CD1c-positive myeloid dendritic cell (primary cell): Measurements from ENCODE around the gene ADSL.
"Not testable (repeated sequence)": the region's sequence is repeated elsewhere in the genome, so short reads cannot be mapped to it uniquely, and the experiment has no call there.

Experiments used
- DNase-seq: peaks from one replicate; pipeline ENCODE4 v3.0.0-alpha.2; 2016; ENCODE audit errors: extremely low spot score

ADSL gene

GRCh38 chr22:40346185-40347118 is at the start of gene ADSL:
Gene ADSL, plus strand, starts transcription at chr22:40346500. Its CDS starts 59 bp downstream, at chr22:40346559.
- peak; percentile 89 for DNase-seq

- no peak for DNase-seq
Measured at GRCh38 chr22:40300316-40300715, 46.0 kb upstream of the ADSL start.

GRCh38 chr22:40300884-40301672 is 45.2 kb upstream of the ADSL start:
- DNase-seq = no peak

- DNase-seq = no peak
Measured at GRCh38 chr22:40302149-40302548, 44.2 kb upstream of the ADSL start.

- DNase-seq = no peak
Measured at GRCh38 chr22:40305625-40306024, 40.7 kb upstream of the ADSL start.

- no peak for DNase-seq
Measured at GRCh38 chr22:40308999-40309573, 37.2 kb upstream of the ADSL start.

- DNase-seq = no peak
Measured at GRCh38 chr22:40309631-40310030, 36.7 kb upstream of the ADSL start.

GRCh38 chr22:40310081-40310767 is 36.1 kb upstream of the ADSL start:
- no peak for DNase-seq

- DNase-seq = no peak
Measured at GRCh38 chr22:40310768-40311120, 35.6 kb upstream of the ADSL start.

GRCh38 chr22:40311646-40312045 is 34.7 kb upstream of the ADSL start:
- not testable (repeated sequence) for DNase-seq

- no peak for DNase-seq
Measured at GRCh38 chr22:40312050-40312449, 34.2 kb upstream of the ADSL start.

- peak; percentile 19 for DNase-seq
Measured at GRCh38 chr22:40313007-40313406, 33.3 kb upstream of the ADSL start.

- DNase-seq = no peak
Measured at GRCh38 chr22:40314041-40314440, 32.3 kb upstream of the ADSL start.

- DNase-seq = no peak
Measured at GRCh38 chr22:40320687-40321086, 25.6 kb upstream of the ADSL start.

GRCh38 chr22:40322021-40322420 is 24.3 kb upstream of the ADSL start:
- no peak for DNase-seq

- no peak for DNase-seq
Measured at GRCh38 chr22:40322818-40323447, 23.4 kb upstream of the ADSL start.

- no peak for DNase-seq
Measured at GRCh38 chr22:40323681-40324171, 22.6 kb upstream of the ADSL start.

- DNase-seq = peak; percentile 13
Measured at GRCh38 chr22:40324468-40325305, 21.6 kb upstream of the ADSL start.

- DNase-seq = no peak
Measured at GRCh38 chr22:40325315-40325714, 21.0 kb upstream of the ADSL start.
